ENCODE data around the gene NDUFAF8. TPM values are rescaled to one million over a fixed set of nuclear protein-coding genes. Genes with fewer than 3 reads are reported as not detected.

NDUFAF8 gene
- total RNA-seq, 1 donor from 2014 or later: 38.9 TPM

DNA sequence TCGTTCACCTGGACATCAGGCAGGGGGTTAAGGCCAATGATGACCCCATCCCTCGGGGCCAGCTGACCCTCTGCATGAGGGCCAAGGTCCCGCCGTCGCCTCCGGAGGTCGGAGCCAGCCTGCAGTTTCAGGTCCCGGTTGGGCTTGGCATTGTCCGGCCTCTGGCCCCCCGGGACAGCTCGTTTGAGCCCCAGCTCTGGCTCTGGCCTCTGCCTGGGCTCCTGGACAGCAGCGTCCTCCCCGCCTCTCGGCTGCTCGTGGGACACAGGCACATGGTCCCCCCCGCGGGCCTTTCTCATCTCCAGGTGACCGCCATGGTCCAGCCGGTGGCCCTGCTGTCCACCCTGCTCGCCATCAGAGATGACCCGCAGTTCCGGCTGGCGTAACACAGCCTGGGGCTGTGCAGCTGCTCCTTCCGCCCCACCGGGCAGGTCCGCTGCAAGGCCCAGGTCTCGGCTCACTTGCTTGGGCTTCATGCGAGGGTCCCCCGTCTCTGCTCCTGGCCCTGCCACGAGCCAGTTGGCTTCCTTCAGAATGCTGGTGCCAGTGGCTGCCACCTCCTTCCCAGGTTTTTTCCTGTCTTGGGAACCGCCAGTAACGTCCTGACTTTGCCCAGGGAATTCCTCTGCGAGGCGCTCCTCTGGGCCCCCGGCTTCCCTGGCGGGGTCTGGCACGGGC, 6.7 kb downstream of the NDUFAF8 start:
- H3K4me3 Mint-ChIP-seq (ENCODE audit: unreplicated experiment): no peak overlapping the region
- peaks cover 5% of the 10 kb centered on the region for H3K36me3 Mint-ChIP-seq (ENCODE audit: unreplicated experiment)
- H3K27ac Mint-ChIP-seq (ENCODE audit: unreplicated experiment): no peak overlapping the region
- DNase-seq (ENCODE audit: extremely low spot score, unreplicated experiment): no peak
- no peaks in the 10 kb centered on the region for H3K27me3 Mint-ChIP-seq (ENCODE audit: unreplicated experiment)
- TF ChIP-seq, protein P1, sequence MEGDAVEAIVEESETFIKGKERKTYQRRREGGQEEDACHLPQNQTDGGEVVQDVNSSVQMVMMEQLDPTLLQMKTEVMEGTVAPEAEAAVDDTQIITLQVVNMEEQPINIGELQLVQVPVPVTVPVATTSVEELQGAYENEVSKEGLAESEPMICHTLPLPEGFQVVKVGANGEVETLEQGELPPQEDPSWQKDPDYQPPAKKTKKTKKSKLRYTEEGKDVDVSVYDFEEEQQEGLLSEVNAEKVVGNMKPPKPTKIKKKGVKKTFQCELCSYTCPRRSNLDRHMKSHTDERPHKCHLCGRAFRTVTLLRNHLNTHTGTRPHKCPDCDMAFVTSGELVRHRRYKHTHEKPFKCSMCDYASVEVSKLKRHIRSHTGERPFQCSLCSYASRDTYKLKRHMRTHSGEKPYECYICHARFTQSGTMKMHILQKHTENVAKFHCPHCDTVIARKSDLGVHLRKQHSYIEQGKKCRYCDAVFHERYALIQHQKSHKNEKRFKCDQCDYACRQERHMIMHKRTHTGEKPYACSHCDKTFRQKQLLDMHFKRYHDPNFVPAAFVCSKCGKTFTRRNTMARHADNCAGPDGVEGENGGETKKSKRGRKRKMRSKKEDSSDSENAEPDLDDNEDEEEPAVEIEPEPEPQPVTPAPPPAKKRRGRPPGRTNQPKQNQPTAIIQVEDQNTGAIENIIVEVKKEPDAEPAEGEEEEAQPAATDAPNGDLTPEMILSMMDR (IDR thresholded peaks at IDR 0.05): no peak
- H3K4me1 Mint-ChIP-seq (ENCODE audit: unreplicated experiment): peaks cover 6% of the 10 kb centered on the region
- no peaks in the 10 kb centered on the region for H3K9me3 Mint-ChIP-seq (ENCODE audit: unreplicated experiment)

DNA sequence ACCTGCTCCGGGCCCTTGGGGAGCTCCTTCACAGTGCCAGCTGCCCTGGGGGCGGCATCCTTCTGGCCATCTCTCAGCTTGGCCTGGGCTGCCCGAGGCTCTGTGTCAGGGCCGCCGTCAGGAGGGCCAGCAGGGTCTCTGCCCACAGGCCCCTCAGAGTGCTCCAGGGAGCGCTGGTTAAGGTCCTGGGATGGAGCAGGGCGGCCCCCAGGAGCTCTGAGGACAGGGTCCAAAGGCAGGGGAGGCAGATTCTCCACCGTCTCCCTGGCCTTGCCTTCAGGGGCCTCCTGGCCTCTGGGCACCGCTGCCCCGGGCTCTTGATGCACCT, 7.2 kb downstream of the NDUFAF8 start:
- TF ChIP-seq, protein P1 (IDR thresholded peaks at IDR 0.05): no peak
- Mint-ChIP-seq H3K36me3 (ENCODE audit: unreplicated experiment) (peaks cover 5% of the 10 kb centered on the region), H3K27ac (ENCODE audit: unreplicated experiment) (no peak overlapping the region), H3K9me3 (ENCODE audit: unreplicated experiment) (no peaks in the 10 kb centered on the region), H3K4me1 (ENCODE audit: unreplicated experiment) (peaks cover 5% of the 10 kb centered on the region), H3K4me3 (ENCODE audit: unreplicated experiment) (no peak overlapping the region), H3K27me3 (ENCODE audit: unreplicated experiment) (no peaks in the 10 kb centered on the region)
- no peak for DNase-seq (ENCODE audit: extremely low spot score, unreplicated experiment)

DNA sequence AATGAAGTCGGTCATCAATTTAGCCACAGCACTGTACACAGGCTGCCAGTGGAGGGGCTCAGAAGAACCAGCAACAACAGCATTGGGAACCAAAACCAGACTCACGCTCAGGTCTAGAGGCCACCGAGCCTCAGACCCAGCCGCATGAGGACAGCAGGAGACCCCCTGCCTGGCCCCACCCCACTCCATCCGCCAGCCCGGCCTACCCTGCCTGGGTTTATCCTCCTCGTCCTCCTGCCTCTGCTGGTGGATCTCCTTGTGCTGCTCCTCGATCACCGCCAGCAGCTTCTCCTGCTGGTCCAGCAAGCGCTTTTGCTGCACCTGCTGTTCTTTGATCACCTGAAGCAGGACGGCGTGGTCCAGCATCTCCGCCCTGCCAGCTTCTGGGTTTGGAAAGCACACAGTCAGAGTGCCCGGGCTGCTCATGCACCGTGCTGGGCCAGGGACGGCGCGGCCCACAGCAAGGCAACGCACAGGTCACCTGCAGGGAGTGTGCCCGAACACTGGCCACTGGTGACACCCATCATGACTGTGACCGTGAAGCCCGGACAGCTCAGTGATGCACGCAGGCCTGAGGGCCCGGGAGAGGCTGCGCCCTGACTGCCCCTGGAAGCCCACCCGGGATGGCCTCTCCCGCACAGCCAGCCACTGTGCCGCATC, 7.7 kb downstream of the NDUFAF8 start:
- TF ChIP-seq, protein P1 (IDR thresholded peaks at IDR 0.05): no peak
- no peaks in the 10 kb centered on the region for H3K9me3 Mint-ChIP-seq (ENCODE audit: unreplicated experiment)
- H3K4me1 Mint-ChIP-seq (ENCODE audit: unreplicated experiment): peaks cover 5% of the 10 kb centered on the region
- H3K36me3 Mint-ChIP-seq (ENCODE audit: unreplicated experiment): peaks cover 2% of the 10 kb centered on the region
- H3K27me3 Mint-ChIP-seq (ENCODE audit: unreplicated experiment): no peaks in the 10 kb centered on the region
- no peak for DNase-seq (ENCODE audit: extremely low spot score, unreplicated experiment)
- H3K4me3 Mint-ChIP-seq (ENCODE audit: unreplicated experiment): no peak overlapping the region
- no peak overlapping the region for H3K27ac Mint-ChIP-seq (ENCODE audit: unreplicated experiment)

DNA sequence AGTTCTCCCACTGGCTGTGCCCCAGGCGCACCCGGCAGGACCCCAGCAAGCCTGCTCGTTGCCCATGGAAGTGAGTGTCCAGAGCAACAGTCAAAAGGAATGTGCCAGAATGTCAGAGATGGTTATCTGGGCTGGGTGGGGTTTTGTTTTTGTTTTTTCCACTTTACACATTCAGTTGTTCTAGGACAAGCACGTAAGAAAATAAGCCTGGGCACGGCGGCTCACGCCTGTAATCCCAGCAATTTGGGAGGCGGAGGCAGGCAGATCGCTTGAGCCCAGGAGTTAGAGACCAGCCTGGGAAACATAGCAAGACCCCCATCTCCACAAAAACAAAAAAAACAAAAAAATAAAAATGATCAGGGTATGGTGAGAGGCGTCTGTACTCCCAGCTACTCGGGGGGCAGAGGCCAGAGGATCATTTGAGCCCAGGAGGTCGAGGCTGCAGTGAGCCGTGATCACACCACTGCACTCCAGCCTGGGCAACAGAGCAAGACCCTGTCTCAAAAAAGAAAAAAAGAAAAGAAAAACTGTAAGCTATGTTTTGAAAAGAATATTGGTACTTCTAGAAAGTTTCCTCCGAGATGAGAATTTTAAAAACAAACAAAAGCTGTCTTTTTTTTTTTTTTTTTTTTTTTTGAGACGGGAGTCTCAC, 8.3 kb downstream of the NDUFAF8 start:
- no peaks in the 10 kb centered on the region for H3K27me3 Mint-ChIP-seq (ENCODE audit: unreplicated experiment)
- no peaks in the 10 kb centered on the region for H3K9me3 Mint-ChIP-seq (ENCODE audit: unreplicated experiment)
- TF ChIP-seq, protein P1 (IDR thresholded peaks at IDR 0.05): no peak
- peaks cover 4% of the 10 kb centered on the region for H3K36me3 Mint-ChIP-seq (ENCODE audit: unreplicated experiment)
- no peak for DNase-seq (ENCODE audit: extremely low spot score, unreplicated experiment)
- H3K4me1 Mint-ChIP-seq (ENCODE audit: unreplicated experiment): peaks cover 5% of the 10 kb centered on the region
- no peak overlapping the region for H3K27ac Mint-ChIP-seq (ENCODE audit: unreplicated experiment)
- no peak overlapping the region for H3K4me3 Mint-ChIP-seq (ENCODE audit: unreplicated experiment)

DNA sequence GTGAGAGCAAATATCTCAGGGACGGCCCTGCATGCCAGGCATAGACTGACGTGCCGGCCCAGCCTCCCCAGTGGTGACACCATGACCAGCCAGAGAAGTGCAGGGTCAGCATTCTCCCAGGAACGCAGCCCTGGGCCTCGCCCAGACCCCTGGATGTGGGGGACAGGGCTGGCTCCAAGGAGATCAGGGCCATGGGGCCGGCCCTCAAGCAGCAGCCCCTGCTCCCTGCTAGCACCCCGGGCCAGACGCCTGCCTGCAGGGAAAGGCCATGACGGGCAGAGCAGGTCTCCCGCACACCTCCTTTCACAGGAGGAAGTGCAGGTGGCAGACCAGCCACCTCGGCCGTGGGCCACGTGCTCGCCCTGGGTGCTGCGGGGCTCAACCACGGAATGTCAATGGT, 9.5 kb downstream of the NDUFAF8 start:
- Mint-ChIP-seq H3K9me3 (ENCODE audit: unreplicated experiment) (no peaks in the 10 kb centered on the region), H3K27ac (ENCODE audit: unreplicated experiment) (no peak overlapping the region), H3K4me3 (ENCODE audit: unreplicated experiment) (no peak overlapping the region), H3K27me3 (ENCODE audit: unreplicated experiment) (no peaks in the 10 kb centered on the region), H3K36me3 (ENCODE audit: unreplicated experiment) (peaks cover 10% of the 10 kb centered on the region), H3K4me1 (ENCODE audit: unreplicated experiment) (peaks cover 11% of the 10 kb centered on the region)
- TF ChIP-seq, protein P1 (IDR thresholded peaks at IDR 0.05): no peak
- DNase-seq (ENCODE audit: extremely low spot score, unreplicated experiment): no peak
